ENCODE results near the gene UFSP2.

The UFSP2 gene

DNA sequence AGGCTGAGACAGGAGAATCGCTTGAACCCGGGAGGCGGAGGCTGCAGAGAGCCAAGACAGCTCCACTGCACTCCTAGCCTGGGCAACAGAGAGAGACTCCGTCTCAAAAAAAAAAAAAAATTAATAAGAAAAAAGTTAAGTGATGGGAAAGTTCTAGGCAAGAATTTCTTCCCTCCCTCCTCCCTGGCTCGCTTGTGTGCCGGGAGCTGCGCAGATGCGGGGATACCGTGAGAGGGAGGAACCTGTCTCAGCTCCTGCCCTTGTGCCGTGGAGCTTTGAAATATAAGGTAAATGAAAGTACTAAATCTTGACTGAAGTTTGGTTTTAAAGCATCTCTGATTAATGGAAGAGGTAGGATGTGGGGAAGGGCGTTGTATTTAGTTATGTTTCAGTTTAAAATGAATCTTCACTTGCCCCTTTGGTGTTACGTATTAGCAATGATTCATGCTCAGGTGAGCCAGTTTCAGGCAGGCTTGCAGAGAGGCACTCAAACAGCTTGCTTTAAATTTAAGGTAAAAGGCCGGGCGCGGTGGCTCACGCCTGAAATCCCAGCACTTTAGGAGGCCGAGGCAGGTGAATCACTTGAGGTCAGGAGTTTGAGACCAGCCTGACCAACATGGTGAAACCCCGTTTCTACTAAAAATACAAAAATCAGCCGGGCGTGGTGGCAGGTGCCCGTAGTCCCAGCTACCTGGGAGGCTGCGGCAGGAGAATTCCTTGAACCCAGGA, 1.4 kb upstream of the UFSP2 start:
- DNase-seq = no peak

DNA sequence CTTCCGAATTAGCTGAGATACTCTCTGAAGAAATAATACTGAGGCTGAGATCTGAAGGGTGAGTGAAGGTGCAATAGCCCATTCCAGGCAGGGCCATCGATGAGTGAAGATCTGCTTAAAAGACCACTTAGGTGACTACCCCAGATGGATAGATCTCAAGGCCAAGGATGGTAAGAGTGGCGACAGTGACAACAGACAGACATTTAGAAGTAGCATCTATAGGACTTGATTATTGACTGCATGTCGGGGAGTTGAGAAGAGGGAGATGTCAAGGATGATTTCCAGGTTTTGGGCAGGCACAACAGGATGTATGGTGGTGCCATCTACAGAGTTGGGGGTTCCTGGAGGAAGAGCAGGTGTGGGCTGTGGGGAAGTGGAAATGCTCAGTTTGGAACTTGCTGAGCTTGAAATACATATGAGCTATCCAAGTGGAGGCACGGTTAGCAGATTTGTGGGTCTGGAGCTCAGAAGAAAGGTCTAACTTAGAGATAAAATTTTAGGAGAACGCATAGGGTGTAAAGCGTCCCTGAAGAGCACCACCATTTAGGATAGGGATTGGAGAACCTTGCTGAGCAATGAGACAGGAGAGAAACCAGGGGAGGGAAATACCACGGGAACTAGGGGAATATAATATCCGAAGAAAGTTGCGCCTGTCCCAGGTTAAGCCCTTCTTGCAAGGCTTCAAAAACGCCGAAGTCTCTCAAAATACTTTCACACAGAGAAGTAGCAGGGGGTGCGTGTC, 688 bp downstream of the UFSP2 start:
- DNase-seq = no peak

DNA sequence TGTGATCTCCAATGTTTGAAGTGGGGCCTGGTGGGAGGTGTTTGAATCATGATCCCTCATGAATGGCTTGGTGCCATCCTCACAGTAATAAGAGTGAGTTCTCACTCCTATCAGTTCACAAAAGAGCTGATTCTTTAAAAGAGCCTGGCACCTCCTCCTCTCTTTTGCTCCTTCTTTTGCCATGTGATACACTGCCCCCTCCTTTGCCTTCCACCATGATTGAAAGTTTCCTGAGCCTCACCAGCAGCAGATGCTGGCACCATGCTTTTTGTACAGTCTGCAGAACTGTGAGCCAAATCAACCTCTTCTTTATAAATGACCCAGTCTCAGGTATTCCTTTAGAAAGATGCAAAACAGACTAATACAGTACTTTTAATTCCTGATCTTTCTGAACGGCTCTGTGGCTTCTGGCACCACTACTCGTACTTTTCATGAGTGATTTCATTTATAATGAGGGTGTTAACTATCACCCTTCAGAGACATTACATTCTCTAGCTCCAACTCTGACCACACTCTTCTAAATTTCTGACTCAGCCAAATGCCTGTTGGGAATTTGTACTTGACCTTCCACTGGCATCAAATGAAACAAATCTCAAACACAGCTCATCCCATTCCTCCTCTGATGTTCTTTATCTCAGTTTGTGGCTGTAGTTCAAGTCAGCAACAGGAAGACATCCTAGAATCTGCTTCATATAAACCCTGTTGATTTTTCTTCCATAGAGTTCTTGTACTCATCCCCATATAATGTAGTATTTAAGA, 4.2 kb downstream of the UFSP2 start:
- DNase-seq = no peak

DNA sequence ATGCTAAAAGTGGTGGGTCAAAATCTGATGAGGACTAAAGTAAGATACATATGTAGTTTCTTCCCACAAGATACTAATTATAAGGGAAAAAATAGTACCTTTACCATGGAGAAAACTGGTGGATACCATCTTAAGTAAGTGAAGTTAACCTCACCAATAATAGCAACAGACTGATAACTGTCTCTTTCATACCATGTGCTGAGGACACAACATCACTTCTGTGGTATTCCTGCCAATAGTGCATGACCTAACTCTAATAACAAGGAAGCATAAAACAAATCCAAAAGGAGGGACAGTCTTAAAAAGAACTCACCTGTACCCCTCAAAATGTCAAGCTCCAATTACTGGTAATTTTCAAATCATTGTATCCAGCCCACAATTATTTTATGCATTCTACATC, 8.8 kb downstream of the UFSP2 start:
- no peak for DNase-seq

DNA sequence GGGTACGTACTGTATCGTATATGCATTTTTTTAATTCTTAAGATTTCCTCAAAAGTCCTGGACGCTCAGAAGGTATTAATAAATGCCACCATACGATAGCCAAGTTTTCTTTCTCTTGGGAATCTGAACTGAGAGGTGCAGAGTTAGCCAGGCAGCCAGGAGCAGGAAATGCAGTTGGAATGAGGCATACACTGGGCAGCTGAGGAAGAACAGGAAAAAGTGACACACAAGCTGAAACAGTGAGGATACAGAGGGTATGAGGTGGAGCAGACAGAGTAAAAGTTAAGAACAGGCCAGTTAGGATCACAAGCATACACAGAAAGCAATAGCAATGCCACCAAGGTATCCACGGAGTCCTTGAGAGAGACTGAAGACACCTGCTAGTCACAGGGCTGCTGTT, 13.4 kb downstream of the UFSP2 start:
- DNase-seq = no peak

DNA sequence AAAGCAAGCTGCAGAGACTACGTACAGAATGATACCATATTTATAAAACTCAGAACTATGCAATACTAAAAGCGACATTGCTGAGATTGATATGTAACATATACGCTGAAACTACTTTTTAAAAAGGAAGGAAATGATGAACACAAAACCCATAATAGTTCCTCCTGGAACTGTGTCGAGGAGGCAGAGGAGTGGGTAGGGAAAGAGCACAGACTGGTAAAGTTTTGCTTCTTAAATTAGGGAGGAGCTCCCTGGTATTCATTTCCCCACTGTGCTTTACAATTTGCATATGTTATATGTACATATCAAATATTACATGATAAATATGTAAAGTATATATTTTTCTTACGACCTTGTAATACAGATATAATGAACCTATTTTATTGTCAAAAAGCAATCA, 13.9 kb downstream of the UFSP2 start:
- no peak for DNase-seq

DNA sequence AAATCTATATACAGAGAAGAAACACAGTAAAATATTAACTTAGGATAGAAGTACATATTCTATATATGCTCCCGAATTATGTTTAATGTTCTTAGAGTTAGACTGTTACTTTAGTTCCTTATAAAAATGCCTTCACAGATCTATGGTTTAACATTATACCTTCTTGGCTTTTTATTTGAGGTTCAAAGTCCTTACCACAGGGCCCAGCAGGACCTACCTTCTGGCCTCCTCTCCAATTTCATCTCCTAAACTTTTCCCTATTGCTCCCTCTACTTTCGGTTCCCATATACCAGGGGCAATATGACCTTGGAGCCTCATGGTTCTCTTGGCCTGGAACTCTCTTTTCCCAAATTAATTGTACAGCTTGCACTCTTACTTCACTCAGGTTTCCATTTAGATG, 17.3 kb downstream of the UFSP2 start:
- no peak for DNase-seq

DNA sequence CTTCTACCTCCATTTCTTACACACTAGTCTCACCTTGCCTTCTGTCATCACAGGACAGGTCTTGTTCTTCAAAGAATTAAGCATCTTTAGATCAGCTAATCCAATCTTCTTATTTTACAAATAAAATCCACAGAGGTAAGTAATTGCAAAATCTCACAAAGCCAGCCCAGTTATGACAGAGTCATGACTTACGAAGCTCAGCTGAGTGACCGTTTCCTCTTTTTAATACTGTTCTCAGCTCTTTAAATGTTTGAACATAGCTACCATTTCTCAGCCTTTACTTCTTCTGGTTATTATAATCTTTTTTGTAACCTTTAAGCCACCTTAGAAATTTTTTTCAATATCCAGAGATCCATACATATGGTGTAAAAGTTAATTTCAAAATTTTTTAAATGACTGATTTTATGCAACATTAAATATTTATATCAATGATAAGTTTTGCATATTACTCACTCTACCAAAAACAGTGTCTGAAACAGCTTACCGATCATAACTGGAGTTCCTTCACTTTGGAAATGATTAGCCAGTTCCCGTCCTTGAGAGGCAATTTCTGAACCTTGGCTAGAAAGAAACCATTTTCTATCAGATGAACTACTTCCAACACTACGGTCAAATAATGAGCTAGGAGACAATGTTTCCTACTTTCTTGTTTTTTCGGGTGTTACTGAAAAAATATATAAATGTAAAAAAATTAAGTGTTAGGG, 20.3 kb downstream of the UFSP2 start:
- no peak for DNase-seq

DNA sequence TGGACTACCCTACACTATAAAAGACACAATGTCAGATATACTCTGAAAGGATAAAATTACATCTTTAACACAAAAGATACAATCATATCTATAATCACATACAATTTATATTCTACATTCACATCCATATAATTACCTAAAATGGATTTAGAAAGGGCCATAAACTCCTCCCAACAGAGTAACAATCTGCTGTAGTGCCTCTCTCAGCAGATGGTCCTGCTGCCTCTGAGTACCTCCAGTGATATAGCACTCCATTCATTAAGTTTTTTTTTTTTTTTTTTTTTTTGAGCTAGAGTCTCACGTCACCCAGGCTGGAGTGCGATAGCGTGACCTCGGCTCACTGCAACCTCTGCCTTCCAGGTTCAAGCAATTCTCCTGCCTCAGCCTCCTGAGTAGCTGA, 21.7 kb downstream of the UFSP2 start:
- no peak for DNase-seq

DNA sequence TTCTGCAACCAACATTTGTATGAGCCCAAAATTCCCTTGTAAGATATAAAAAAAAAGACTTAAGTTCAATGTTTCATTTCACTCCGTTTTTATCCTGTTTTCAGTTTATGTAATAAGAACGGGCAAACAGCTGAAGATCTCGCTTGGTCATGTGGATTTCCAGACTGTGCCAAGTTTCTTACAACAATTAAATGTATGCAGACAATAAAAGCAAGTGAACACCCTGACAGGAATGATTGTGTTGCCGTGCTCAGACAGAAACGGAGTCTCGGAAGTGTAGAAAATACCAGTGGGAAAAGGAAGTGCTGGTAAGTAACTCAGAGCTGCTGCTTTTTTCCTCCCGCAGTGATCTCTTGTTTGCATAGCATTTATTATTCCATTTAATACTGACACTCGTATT, 26.3 kb downstream of the UFSP2 start:
- no peak for DNase-seq

DNA sequence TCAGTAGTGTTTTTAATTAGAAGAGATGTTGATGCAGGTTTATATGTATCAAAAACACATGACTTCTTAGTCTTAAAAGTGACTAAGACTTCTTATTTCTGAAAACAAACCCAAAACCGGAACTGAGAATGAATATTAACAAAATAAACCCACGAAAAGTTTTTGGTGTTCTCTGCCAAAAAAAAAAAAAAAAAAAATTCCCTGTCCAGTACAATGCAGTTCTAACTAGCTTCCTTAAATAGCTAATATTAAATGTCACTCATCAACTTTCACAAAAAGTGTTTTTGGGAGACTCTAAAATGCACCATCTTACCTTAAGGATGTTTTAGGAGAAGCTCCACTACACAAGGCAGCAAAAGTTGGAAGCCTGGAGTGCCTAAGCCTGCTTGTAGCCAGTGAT, 27.1 kb downstream of the UFSP2 start:
- no peak for DNase-seq

DNA sequence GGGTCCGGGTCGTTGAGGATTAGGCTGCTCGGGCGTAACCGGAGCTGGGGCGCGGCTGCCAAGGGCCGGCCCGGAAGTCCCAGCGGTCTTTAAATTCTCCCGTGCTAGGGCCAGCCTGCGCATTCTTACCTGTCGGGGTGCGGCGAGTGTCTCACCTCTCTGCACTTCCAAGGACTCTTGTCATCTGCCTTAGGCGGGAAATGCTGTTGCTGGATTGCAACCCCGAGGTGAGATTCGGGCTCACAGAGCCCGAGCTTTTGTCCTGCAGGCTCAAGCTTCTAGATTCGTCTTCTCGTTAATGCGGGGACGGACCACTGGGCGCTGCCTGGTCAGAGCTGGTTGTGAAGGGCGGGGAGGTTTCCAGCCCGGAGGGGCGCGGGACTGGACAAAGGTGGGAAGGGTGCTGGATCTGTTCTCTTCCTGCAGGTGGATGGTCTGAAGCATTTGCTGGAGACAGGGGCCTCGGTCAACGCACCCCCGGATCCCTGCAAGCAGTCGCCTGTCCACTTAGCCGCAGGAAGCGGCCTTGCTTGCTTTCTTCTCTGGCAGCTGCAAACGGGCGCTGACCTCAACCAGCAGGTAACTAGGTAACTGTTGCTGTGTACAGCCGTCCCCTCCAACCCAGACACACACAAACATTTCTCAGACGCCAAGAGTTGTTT, 28.9 kb downstream of the UFSP2 start, which contains the start of gene ANKRD37:
TSS of gene ANKRD37 (plus strand) at position 118 of the 662 bp plus-strand sequence. CDS start at position 201, 83 bp downstream.
- peak in 1 of 5 experiments; percentile 13 for DNase-seq

DNA sequence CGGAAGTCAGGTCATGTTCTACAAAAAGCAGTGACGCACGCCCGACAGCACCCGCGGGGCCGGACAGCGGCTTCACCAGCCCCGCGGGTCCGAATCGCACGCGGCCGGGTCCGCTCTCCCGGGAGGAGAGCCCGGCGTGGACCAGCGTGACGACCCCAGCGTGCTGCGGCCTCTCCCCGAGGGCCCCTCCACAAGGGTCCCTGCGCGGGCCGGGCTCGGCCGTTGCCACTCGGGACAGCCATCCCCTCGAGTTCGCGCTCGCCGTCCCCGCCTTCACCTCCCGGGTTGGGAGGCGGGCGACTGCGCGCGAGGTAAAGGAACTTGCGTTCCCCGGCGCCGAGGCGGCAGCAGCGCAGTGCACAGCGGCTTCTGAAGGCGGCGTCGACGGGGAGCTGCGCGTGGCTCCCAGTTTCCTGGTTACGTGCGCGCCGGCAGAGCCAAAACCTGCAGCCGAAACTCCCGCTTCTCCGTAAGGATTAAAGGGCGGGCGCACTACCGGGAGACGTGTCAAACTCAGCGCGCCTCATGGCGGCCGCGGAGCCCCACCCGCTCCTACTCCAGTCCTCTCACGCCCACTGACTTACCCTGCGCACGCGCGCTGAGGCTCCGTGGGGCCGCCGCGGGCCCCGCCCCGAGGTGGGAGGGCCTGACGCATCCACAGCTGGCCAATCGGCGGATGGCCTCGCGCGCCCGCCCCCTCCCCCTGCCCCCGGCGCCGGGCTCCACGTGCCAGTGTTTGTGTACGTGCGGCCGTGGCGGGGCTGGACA, 29.6 kb downstream of the UFSP2 start:
- DNase-seq = peak; percentile 92 to 97 (median 96)

DNA sequence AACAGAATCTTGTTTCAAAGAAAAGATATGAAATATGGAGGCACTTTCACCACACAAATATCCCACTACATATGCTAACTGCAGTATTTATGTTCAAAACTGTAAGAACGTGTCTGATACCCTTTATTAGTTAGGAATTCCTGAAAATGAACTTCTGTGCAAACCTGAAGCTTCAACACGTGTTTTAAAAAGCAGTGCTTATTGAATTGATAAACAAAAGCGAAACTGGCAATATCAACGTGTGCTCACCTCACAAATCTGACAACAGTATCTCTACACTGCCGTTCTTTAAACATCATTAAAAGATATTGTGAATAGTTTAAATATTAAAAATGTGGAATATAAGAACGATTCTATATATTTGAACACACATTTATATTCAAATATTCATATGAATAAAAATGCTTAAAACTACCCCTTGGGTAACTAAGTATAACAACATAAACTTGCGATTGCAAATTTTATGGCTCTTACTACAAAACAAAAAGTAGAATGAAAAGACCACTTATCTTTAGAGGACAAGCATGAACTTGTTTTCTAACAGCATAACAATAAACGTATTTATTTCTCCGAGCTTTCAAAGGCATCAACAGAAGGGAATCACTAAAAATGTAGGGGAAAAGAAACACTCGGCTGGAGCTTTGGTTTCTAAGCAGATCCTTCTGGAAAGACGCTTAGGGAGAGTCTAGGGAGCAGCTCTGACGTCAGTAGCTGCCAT, 30.4 kb downstream of the UFSP2 start, which contains the start of gene LRP2BP:
TSS of gene LRP2BP (minus strand) at position 687 of the 718 bp plus-strand sequence. CDS start 17,738 bp downstream, outside the sequence.
- DNase-seq = peak in 1 of 5 experiments; percentile 66

DNA sequence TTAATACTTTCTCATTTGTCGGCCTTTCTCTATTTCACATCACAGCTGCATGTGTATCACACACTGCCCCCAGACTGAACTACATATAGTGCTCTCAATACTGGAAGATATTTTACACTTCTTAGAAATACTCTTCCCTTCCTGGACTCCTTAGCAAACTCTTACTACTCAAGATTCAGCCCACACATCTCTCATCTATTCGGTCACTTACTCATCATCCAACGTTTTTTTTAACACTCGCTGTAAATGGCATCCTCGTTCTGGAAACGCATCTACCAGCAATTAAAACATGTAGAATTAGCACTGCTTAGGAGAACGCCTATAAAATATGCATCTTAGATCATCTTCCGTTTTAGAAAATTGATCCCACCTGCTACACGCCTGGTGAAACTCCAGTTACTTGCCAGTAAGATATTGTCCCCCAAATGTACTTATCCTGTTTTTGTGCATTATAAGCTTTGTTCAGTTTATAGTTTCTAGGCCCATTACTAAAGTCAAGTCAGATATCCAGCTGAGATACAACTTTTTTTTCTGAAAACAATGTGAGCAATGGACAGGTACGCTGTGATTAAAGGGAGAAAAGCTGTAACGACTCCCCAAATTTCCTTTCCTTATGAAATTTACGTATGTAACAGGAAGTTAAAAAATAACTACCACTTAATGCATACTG, 31.1 kb downstream of the UFSP2 start:
- peak in 1 of 5 experiments; percentile 22 for DNase-seq

DNA sequence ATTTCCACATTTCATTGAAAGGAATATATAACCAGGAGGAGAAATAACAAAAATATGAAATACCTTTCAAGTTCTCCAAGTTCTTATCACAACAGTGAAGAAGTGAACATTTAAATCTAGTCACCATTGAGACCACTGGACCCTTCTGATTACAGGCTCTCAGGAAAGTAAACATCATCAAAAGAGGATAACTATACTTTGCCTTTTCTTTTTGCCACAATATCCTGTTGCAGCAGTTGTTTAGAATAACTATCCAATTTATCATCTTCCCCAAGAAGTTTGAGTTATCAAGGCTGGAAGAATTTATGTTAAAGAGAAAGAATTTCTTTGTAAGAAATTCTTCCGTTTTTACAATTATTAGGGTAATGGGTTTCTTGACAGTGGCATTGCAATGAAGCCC, 33.6 kb downstream of the UFSP2 start:
- DNase-seq = no peak

DNA sequence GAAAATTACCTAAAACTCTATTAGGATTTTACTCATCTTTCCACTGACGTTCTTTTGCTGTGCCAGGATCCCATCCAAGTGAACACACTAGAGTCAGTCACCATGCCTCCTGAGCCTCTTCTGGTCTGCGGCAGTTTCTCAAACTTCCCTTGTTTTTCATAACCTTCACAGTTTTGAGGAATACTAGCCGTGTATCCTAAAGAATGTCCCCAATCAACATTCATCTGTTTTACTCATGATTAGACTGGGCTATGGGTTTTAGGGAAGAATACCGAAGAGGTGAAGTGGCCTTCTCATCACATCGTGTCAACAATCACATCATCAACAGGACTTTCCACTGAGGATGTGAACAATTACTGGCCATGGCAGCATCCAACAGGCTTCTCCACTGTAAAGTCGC, 34.8 kb downstream of the UFSP2 start:
- DNase-seq = no peak

DNA sequence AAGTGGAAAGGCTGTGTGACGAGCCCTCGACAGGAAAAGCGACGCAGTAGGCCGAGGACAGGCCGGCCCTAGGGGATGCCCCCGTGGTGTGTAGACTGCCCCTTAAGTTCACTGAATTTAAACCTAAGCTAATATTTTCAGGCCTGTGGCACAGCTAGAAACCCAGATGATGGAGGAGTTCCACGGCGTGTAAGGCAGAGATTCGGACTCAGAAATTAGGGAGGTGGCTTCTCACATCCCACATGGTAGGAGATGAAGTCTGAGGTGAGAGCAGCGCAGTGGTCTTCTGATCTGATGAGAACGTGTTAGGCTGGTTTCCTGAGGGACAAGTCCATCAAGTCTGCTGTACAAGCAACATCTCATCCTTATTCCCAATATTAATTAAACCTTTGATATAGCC, 37.8 kb downstream of the UFSP2 start:
- DNase-seq = no peak

DNA sequence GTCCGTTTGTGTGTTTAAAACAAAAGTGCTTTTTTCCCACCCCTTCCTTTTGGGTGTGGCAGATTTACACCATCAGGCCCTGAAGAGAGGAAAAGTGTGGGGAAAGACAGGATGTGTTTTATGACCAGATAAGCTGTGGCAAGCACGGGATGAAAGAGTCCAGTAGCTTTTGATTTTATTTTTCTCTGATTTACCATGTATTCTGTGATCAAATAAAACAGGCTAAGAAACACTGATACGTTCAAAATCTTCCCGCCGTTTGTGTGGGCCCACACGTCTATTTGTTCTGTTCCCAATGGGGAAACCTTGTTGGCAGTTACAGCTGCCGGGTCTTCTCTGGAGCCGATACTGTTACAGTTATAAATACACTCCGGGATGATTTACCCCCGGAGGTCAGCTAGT, 40.8 kb downstream of the UFSP2 start:
- DNase-seq = no peak

DNA sequence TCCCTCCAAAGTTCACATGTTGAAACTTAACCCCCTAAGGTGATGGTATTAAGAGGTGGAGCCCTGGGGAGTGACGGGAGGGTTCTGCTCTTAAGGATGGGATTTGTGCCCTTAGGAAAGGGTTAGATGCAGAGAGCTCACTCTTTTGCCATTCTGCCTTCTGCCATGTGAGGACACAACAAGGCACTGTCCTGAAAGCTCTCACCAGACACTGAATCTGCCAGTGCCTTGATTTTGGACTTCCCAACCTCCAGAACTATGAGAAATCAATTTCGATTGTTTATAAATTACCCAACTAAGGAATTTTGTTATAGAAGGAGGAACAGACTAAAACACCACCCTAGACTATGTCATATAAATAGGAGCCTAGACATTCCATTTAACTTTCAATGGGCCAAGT, 41.7 kb downstream of the UFSP2 start:
- no peak for DNase-seq

Data from T-helper 2 cell (primary cell).